Measurements from ENCODE around the gene RPS3. TPM values are rescaled to one million over a fixed set of nuclear protein-coding genes. Genes with fewer than 3 reads are reported as not detected.
A peak's percentile ranks its signal among the peaks of the same experiment; 100 is the strongest.

The RPS3 gene
- total and polyA plus RNA-seq, 2 of the 13 experiments (the other 11 are each of a cell fraction or from before 2014, with no cell fraction given) = 2,143 to 3,616 TPM

DNA sequence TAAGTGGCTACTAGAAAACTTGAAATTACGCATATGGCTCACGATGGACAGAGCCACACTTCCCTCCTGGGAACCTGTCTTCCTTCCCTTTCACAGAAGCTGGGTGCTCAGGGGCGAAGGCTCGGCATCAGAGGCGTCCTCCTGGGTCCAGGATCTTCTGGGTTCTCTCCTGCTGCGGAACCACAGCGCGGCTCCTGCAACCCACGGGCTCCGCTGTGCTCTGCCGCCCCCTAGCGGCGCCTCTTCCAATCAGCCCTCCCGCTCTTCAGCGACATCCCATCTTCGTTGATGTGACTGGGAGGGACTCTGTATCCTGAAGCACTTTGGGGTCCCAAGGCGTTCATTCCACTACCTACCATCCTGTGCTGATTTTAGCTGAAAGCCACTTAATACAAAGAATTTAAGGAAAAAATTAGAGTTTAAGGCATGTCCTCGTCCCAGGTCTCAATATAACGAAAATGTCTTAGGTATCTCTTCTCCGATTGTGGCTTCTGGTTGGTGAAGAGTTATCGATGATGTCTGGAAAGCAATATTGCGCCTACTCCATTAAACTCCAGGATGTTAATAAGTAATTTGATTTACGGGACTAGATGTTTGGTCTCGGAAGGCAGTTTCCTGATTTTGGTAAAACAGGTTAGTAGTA is 14.8 kb upstream of the RPS3 start (continued):
- TF ChIP-seq, protein P1, sequence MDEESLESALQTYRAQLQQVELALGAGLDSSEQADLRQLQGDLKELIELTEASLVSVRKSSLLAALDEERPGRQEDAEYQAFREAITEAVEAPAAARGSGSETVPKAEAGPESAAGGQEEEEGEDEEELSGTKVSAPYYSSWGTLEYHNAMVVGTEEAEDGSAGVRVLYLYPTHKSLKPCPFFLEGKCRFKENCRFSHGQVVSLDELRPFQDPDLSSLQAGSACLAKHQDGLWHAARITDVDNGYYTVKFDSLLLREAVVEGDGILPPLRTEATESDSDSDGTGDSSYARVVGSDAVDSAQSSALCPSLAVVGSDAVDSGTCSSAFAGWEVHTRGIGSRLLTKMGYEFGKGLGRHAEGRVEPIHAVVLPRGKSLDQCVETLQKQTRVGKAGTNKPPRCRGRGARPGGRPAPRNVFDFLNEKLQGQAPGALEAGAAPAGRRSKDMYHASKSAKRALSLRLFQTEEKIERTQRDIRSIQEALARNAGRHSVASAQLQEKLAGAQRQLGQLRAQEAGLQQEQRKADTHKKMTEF (CRISPR knock-in tag; IDR thresholded peaks at IDR 0.05) = peak; percentile 63; the same call in 1 of the 2 replicates
- TF ChIP-seq NFKB2 (CRISPR knock-in tag; IDR thresholded peaks at IDR 0.05; ENCODE audit: borderline replicate concordance) (peak; percentile 52; the same call in 1 of the 2 replicates), MAZ (IDR thresholded peaks at IDR 0.05; ENCODE audit: borderline replicate concordance, low read depth, low read length) (no peak), MAZ (CRISPR knock-in tag; IDR thresholded peaks at IDR 0.05; ENCODE audit: low read depth) (peak; percentile 34; the same call in 1 of the 2 replicates), THYN1 (CRISPR knock-in tag; IDR thresholded peaks at IDR 0.05; ENCODE audit: borderline replicate concordance, low read depth) (no peak), ELF4 (CRISPR knock-in tag; IDR thresholded peaks at IDR 0.05; ENCODE audit: borderline replicate concordance) (no peak), ISL2 (CRISPR knock-in tag; IDR thresholded peaks at IDR 0.05) (0 out of 2 replicates have a peak, but pooled peaks have one; percentile 24), NR2F6 (IDR thresholded peaks at IDR 0.05) (no peak), NR2F6 (CRISPR knock-in tag; IDR thresholded peaks at IDR 0.05) (peak; percentile 44; the same call in 1 of the 2 replicates), GABPB1 (CRISPR knock-in tag; IDR thresholded peaks at IDR 0.05) (peak; percentile 36; the same call in 1 of the 2 replicates), NFE2L2 (IDR thresholded peaks at IDR 0.05; ENCODE audit: low read length) (no peak; the same call in 1 of the 2 replicates), SMAD3 (CRISPR knock-in tag; IDR thresholded peaks at IDR 0.05) (0 out of 2 replicates have a peak, but pooled peaks have one; percentile 70), BCL6 (CRISPR knock-in tag; IDR thresholded peaks at IDR 0.05) (peak; percentile 43; the same call in 1 of the 2 replicates), ERF (CRISPR knock-in tag; IDR thresholded peaks at IDR 0.05) (peak; percentile 69; the same call in 1 of the 2 replicates), TP53 (CRISPR knock-in tag; conservative IDR thresholded peaks at IDR 0.05) (no peak), ZNF614 (CRISPR knock-in tag; IDR thresholded peaks at IDR 0.05; ENCODE audit: borderline replicate concordance) (peak; percentile 49; the same call in 1 of the 2 replicates), YEATS2 (CRISPR knock-in tag; IDR thresholded peaks at IDR 0.05; ENCODE audit: borderline replicate concordance) (peak; percentile 56; the same call in 1 of the 2 replicates), RELA (CRISPR knock-in tag; IDR thresholded peaks at IDR 0.05) (0 out of 2 replicates have a peak, but pooled peaks have one; percentile 39), ZNF777 (CRISPR knock-in tag; IDR thresholded peaks at IDR 0.05) (0 out of 2 replicates have a peak, but pooled peaks have one; percentile 32), ZNF768 (CRISPR knock-in tag; IDR thresholded peaks at IDR 0.05) (peak; percentile 38; the same call in 1 of the 2 replicates), ZNF235 (CRISPR knock-in tag; IDR thresholded peaks at IDR 0.05; ENCODE audit: borderline replicate concordance) (0 out of 2 replicates have a peak, but pooled peaks have one; percentile 43)
- TF ChIP-seq, protein P2, sequence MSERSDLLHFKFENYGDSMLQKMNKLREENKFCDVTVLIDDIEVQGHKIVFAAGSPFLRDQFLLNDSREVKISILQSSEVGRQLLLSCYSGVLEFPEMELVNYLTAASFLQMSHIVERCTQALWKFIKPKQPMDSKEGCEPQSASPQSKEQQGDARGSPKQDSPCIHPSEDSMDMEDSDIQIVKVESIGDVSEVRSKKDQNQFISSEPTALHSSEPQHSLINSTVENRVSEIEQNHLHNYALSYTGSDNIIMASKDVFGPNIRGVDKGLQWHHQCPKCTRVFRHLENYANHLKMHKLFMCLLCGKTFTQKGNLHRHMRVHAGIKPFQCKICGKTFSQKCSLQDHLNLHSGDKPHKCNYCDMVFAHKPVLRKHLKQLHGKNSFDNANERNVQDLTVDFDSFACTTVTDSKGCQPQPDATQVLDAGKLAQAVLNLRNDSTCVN (CRISPR knock-in tag; IDR thresholded peaks at IDR 0.05; ENCODE audit: borderline replicate concordance) = peak; percentile 45; the same call in 1 of the 2 replicates
- TF ChIP-seq, protein P3, sequence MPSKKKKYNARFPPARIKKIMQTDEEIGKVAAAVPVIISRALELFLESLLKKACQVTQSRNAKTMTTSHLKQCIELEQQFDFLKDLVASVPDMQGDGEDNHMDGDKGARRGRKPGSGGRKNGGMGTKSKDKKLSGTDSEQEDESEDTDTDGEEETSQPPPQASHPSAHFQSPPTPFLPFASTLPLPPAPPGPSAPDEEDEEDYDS (CRISPR knock-in tag; IDR thresholded peaks at IDR 0.05) = 0 out of 2 replicates have a peak, but pooled peaks have one; percentile 29
- TF ChIP-seq, protein P4, sequence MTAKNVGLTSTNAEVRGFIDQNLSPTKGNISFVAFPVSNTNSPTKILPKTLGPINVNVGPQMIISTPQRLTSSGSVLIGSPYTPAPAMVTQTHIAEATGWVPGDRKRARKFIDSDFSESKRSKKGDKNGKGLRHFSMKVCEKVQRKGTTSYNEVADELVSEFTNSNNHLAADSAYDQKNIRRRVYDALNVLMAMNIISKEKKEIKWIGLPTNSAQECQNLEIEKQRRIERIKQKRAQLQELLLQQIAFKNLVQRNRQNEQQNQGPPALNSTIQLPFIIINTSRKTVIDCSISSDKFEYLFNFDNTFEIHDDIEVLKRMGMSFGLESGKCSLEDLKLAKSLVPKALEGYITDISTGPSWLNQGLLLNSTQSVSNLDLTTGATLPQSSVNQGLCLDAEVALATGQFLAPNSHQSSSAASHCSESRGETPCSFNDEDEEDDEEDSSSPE (CRISPR knock-in tag; IDR thresholded peaks at IDR 0.05) = no peak
- TF ChIP-seq, protein P5, sequence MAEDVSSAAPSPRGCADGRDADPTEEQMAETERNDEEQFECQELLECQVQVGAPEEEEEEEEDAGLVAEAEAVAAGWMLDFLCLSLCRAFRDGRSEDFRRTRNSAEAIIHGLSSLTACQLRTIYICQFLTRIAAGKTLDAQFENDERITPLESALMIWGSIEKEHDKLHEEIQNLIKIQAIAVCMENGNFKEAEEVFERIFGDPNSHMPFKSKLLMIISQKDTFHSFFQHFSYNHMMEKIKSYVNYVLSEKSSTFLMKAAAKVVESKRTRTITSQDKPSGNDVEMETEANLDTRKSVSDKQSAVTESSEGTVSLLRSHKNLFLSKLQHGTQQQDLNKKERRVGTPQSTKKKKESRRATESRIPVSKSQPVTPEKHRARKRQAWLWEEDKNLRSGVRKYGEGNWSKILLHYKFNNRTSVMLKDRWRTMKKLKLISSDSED (CRISPR knock-in tag; IDR thresholded peaks at IDR 0.05) = no peak

Data from HepG2 (cell line).